ENCODE data around the gene ABCG1.

Gene ABCG1

DNA sequence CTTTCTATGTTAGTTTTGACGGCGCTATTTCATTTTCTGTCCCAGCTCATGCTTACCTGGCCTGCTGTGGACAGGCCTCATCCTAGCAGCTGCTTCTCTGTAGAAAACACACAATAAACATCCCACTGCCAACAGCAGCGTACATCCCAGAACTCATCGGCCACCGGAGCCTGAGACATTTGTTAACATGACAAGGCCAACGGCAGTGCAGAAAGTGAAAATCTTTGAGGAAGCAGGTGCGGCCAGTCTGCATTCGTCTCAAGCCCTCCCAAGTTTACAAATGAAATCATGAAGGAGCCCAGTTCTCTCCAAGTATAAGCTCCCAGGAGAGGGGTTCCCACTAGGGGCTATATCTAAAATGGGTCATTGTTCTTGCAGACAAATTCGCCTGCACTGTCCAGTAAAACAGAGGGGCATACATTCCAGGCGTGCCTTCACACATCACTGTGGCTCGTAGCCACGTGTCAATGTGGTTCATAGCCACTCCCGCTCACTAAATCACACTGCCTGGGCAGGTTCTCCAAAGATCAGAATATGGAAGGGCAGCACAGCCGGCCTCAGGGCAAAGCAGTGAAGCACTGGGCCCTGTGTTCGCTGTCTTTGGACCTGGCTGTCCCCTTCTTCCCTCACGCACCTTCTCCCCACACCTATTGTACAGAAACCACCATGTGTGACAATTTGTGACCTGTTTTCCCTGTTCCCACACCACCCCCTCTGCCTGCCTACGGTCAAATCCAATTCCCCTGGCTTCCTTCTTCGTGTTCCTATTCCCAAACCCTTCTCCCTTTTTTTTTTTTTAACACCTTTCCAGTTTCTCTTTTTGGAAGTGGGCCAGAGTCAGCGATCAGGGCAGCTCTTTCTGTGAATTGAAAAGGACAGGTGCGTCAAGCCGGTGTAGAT lies 27.0 kb upstream of the ABCG1 start:
- DNase-seq = no peak

DNA sequence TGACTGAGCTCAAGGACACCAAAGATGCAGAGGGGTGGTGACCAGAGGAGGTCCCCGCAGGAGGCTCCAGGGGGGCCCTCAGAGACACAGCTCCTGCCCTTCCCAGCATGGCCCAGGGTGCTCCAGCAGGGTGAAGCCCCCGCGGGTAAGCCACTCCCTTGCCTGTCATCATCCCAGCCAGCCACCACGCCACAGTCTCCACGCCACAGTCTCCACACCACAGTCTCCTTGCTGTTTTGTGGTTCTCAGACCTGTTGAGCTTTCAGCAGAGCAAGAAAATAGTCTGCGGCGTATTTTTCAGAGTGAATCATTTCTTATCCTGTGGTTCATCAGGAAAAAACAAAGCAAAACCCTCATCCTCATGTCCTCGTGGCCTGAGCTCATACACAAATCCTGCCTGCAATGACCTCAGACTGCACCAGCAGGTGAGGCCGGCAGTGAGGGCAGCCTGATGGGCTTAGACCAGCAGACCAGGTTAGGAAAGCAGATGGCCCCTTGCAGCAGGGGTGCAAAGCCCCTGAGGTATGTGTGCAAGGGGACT lies 25.7 kb upstream of the ABCG1 start:
- no peak for DNase-seq

- no peak for DNase-seq
Observed at GRCh38 chr21:42193721-42194120, 25.2 kb upstream of the ABCG1 start.

DNA sequence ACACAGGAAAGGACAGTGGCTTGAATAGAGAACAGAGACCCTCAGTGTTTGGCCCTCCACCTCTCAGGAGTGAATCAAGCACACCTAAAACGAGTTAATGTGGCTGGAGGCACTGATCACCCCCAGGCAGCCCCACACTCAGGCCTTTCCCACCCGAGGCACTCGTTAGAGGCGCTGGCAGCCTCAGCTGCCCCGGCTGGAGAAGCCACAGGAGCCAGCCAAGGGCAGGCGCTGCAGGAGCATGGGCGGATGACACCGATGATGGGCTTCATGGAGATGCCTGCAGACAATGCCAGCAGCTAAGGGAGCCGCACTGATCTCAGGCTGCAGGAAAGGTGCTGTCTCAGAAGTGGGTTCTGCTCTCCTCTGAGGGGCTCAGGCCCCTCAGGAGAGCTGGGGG lies 24.1 kb upstream of the ABCG1 start:
- no peak for DNase-seq

DNA sequence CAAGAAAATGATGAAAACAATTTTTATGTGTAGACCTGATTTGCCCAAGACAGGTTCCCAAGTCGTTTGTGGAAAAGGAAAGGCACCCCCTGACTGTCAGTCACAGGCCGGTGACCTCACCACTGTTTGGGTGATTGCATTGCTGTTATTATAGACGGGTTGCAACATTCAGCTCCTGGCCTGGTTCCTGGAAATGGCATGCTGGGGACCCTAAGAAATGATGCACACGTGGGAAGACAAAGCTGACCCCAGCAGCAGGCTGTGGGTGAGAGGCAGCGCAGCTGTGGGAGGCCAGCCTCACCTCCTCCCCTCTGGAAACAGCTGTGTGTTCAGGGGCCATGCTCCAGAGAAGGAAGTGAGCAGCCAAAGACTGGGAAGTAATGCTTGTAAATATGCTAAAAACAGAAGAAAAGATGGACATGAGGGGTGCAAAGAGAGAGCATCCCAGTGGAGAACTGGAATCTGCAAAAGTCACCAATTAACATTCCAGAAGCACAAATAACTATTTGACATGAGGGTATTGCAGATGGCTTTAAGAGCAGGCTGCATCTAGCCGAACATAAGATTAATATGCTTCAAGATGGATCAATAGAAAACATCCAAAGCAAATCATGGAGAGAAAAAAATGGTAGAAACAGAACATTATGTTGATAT lies 23.4 kb upstream of the ABCG1 start:
- DNase-seq = no peak

DNA sequence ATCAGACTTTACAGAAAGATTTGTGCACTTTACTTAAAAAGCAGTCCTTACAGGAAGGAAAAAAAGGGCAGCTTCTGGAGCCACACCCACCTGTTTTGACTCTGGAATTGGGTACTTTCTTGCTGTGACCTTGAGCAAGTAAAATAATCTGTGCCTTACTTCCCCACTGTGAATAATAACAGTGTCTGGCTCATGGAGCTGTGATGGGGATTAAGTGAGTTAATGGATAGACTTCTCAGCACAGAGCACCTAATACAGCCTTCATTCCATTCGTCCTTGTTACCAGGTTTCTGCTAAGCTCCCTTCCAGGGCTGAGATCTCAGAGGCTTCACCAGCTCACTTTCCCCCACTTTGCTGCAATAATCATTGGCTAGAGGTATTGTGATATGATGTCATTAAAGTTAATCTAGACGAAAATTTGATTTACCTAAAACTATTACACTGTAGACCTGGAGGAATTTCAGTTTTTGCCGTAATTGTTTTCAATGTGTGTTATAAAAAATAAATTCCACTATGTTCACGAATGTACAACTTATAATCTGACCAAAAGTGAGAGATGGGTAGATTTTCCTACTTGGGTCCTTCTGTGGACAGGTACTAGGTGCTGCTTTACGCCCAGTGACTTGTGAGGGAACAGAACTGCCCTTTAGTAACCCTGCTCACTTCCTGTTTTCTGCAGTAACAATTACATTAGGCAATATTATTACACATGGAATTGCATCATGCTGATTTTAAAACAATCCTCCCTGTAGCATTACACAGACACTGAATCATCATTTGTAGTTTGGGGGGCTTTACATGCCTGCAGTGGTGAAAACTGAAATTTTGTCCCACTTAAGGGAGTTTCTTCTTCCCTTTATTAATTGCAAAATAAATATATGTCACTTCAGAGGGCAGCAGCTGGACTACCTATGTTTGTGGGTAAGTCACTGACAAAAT lies 19.7 kb upstream of the ABCG1 start:
- no peak for DNase-seq

DNA sequence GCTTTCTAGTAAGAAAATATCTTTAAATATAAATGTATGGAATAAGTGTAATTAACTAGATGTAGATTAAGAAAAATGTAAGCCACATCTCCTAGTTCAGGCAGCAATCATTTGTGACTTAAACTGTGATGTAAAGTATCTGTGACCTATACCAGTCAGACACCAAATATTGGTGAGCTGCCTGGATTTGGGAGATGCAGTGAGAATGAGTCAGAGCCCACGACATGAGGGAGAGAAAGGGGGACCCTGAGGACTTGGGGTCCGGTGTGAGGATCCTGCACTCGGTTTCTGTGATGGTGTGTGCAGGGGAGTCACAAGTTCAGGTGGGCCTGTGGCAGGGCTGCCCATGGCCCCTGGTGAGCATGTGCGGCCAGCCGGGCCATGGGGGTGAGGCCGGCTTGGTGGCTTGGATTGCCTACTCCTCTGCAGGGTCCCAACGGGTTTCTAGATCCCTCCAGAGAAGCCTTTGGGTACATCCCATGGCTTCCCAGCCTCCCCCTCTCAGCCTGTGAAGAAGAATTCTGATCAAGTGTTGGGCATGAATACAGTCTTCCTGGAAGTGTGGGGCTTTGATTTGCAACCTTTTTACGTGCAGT lies 19.0 kb upstream of the ABCG1 start:
- no peak for DNase-seq

DNA sequence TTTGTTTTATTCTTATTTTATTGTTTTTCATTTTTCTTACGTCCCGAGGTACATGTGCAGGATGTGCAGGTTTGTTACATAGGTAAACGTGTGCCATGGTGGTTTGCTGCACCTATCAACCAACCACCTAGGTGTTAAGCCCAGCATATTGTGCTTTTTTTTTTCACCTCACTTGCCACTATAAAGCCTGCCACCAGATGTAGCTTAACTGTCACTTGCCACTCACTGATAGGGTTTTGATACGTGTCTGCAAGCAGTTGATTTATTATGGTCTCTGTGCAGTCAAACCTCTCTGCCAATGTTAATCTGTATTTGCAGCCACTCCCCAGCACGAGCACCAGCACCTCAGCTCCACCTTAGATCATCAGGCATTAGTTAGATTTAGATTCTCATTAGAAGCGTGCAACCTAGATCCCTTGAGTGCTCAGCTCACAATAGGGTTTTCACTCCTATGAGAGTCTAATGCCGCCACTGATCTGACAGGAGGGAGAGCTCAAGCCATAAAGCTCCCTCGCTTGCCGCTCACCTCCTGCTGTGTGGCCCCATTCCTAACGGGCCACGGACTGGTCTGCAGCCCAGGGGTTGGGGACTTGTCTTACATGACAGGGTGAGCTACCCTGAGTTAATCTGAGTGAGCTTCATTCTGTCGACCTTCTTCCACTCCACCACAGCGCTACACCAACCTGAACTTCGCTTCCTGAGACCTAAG lies 17.9 kb upstream of the ABCG1 start:
- no peak for DNase-seq

DNA sequence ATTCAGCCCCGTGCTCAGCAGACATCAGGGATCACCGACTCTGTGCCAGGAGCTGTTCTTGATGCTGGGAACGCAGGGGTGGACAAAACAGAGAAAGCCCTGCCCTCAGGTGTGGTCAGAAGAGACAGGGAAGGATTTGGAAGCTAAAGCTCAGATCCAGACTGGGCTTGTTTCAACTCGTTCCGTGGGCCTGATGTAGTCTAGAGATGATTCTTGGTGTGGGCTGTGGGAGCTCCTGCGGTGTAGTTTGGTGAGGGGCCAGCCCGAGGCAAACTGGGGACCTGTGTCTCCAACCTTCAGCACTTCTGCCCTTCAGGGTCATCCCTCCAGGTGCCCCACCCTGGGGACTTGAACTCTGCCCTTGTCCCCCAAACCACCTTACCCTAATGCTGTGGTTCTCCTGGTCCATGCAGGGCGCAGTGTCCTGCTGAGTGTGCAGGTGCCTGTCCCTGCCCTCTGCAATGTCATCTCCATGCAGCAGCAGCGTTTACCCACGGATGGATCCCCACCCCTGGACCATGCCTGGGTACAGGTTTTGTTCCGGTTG lies 17.3 kb upstream of the ABCG1 start:
- no peak for DNase-seq

- DNase-seq = no peak
Observed at GRCh38 chr21:42202321-42202720, 16.6 kb upstream of the ABCG1 start.

DNA sequence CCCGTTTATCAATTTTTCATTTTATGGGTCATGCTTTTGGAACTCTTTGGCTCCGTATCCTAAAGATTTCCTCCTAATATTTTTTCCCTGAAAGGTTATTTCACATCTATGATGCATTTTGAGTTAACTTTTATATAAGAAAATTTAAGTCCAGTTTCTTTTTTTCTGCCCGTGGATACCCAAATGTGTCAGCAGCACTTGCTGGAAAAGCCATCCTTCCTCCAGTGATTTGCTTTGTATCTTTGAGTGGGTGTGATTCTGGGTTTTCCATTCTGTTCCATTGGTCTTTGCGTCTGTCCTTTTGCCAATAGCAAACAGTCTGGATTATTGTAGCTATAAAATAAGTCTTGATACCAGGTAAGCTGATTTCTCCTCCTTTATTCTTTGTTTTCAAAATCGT lies 15.6 kb upstream of the ABCG1 start:
- DNase-seq = no peak

DNA sequence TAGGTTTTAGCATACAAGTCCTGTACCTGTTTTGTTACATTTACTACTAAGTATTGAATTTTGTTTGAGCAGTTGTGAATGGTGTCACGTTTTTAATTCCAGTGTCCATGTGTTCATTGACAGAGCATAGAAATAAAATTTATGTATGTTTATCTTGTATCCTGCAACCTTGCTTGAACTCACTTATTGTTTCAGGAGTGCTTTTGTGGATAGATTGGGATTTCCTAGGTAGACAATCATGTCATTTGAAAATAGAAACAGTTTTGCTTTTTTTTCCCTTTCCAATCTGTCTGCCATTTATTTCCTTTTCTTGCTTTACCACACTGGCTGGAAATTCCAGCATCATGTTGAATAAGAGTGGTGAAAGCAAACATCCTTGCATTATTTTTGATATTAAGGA lies 15.0 kb upstream of the ABCG1 start:
- no peak for DNase-seq

DNA sequence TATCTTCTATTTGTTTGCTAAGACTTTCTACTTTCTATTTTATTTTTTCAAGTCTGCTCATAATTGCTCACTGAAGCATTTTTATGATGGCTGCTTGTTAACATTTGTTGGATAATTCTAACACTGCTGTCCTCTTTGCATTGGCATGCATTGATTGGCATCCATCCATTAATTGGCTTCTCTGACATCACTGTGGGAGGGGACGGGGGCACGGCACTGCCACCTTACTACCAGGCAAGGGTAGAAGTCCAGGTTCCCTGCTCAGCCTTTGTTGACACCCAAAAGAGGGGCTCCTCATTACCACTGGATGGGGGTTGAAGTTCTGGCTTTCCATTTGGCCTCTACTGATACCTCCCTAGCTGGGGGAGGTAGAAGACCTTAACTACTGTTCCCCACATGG lies 11.5 kb upstream of the ABCG1 start:
- peak; percentile 12 for DNase-seq

- peak; percentile 14 for DNase-seq
Observed at GRCh38 chr21:42208036-42208435, 10.9 kb upstream of the ABCG1 start.

DNA sequence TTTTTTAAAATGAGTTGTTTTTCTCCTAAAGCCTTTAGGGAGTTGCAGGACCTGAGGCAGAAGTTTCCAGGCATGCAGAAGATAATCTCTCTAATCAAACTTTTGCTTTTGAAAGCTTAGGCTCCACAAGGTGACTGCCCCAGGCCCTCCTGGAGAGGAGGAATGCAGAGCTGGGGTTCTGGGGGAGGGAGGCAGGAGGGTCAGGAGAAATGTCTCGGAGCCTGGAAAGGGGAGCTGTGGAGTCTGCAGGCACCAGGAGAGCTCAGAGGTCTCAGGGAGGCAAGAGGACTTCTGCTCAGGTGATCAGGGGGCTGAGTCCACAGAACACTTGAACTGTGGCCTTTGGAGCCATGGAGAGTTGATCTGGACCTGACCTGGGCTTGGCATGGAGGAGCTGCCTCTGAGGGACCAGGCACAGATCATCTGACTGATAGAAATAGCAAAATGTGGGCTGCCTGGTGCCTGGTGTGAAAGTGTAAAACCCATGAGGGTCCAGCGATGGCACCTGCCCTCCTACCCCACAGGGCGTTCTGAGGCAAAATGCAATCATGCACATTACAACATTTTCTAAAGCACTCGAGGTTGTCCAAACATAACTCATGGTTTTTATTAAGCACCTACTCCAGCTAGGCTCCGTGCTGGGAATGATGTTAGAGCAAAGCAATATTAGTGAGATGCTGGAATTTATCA lies 10.0 kb upstream of the ABCG1 start:
- peak; percentile 8 for DNase-seq

DNA sequence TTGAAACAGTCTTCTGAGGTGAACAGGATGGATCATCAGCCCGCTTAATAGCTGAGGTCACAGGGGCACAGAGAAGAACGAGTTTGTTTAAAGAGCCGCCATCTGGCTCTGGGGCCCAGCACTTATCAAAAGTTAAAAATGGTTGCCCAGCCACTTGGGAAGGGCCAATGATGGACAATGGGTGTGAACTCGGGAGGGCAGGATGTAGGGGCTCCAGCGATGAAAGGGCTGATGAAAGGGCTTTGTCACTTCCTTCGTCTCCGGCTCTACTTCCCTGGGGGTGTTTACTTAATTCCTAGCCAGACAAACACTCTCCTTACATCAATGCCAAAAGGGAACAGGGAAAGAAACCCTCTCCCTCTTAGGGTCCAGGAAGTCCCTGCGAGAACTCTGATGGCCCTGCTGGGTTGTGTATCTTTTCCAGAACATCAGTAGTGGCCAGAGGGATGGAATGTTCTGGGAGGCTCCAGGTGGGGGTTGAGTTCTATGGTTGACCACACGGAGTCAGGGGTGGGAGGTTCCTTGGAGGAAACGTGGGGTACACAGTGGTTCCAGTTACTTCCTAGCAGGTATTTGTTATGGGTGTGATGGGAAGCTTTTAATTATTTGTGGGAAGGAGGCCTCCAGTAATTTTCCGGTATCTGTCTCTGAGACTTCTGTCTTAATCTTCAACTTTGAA lies 9.0 kb upstream of the ABCG1 start:
- peak; percentile 5 for DNase-seq

GRCh38 chr21:42212266-42212665 lies 6.7 kb upstream of the ABCG1 start:
- no peak for DNase-seq

DNA sequence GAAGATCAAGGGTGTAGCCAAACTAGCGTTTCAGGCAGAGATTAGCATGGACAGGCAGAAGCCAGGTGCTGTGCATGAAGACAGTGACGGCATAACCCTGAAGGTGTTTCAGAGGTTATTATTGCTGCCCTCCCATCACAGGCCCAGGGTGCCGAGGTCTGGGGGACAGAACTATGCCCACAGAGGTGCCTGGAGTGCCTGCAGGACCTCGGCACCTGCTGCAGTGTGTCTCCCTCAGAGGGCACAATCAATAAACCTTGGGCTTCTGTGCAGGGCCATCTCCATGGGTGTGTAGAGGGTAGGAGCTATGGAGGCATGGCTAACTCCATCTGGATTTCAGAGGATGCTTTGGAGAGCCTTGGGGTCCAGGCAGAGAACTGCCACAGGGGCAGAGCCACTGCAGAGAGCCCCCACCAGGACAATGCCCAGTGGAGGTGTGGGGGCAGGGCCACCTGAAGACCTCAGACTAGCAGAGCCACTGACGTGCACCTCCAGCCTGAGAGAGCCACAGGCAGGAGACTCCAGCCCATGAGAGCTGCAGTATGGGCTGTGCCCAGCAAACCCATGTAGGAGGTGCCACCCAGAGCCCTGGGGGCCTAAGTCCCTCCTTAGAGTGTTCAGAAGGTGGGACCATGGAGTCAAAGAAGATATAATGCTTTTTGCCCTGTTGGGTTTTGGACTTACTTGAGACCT lies 5.7 kb upstream of the ABCG1 start:
- peak; percentile 3 for DNase-seq

DNA sequence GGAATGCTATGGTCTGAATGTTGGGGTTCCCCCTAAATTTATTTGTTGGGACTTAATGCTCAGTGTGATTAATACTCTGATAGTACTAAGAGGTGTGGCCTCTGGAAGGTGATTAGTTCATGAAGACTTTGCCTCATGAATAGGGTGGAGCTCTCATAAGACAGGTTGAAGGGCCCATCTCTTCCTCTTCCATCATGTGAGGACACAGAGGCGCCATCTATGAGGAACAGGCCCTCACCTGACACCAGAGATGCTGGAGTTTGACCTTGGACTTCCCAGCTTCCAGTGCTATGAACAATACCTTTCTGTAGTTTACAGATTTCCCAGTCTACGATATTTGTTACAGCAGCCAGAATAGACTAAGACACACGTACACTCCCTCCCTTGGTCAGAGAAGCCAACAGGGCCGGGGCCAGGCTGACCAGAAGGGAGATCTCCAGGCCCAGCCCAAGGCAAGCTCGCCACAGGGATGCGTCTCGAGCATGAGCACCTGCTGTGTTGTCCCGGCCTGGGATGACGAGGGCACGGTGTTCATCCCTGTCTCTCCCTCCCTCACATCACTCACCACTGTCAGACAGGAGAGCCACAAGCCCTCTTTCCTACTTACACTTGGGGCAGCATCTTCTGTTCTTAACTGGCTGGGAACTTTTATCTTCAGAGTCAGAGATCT lies 4.7 kb upstream of the ABCG1 start:
- no peak for DNase-seq
